OCI-LY1 (cell line): ENCODE measurements around the gene ZNF365.

Experiments
- CTCF ChIP-seq: fragments of 200-600 bp; sonication (generic), shearing (Covaris generic); IDR thresholded peaks from 2 replicates; pipeline ENCODE4 v1.5.1; 2017; ENCODE audit warnings: mild to moderate bottlenecking, antibody characterized with exemption, low read length, moderate library complexity, mixed read lengths
- EZH2 ChIP-seq: fragments of 200-600 bp; sonication (generic), shearing (Covaris generic); IDR thresholded peaks from 2 replicates; pipeline ENCODE4 v1.8.0; 2017; ENCODE audit warnings: borderline replicate concordance, mixed run types, mild to moderate bottlenecking, antibody characterized with exemption, low read length, moderate library complexity, mixed read lengths

- TF ChIP-seq CTCF = no peak
- no peak for TF ChIP-seq EZH2
These were observed 31.2 kb upstream of the ZNF365 start for GRCh38 chr10:62343000-62343399.
